ENCODE measurements around the gene SRMS.

Gene SRMS

GRCh38 chr20:63554361-63555278 lies 7.1 kb upstream of the SRMS start:
- TF ChIP-seq, protein P1, sequence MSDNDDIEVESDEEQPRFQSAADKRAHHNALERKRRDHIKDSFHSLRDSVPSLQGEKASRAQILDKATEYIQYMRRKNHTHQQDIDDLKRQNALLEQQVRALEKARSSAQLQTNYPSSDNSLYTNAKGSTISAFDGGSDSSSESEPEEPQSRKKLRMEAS (IDR thresholded peaks at IDR 0.05), result no peak
- TF ChIP-seq RAD21 (IDR thresholded peaks at IDR 0.05; ENCODE audit: low read depth), result no peak
- no peak for TF ChIP-seq ZBTB7A (IDR thresholded peaks at IDR 0.05; ENCODE audit: low read depth)
- TF ChIP-seq REST (IDR thresholded peaks at IDR 0.05; ENCODE audit: low read depth), result no peak
- no peak for TF ChIP-seq NFIC (IDR thresholded peaks at IDR 0.05)
- TF ChIP-seq, protein P2, sequence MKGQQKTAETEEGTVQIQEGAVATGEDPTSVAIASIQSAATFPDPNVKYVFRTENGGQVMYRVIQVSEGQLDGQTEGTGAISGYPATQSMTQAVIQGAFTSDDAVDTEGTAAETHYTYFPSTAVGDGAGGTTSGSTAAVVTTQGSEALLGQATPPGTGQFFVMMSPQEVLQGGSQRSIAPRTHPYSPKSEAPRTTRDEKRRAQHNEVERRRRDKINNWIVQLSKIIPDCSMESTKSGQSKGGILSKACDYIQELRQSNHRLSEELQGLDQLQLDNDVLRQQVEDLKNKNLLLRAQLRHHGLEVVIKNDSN (IDR thresholded peaks at IDR 0.05), result no peak
- TF ChIP-seq EGR1 (IDR thresholded peaks at IDR 0.05), result no peak
- TF ChIP-seq FOXM1 (IDR thresholded peaks at IDR 0.05; ENCODE audit: borderline replicate concordance, low read depth), result no peak
- TF ChIP-seq CEBPB (IDR thresholded peaks at IDR 0.05), result no peak
- TF ChIP-seq EP300 (IDR thresholded peaks at IDR 0.05; ENCODE audit: borderline replicate concordance), result no peak
- TF ChIP-seq CREB1 (IDR thresholded peaks at IDR 0.05; ENCODE audit: low read depth), result no peak
- no peak for TF ChIP-seq TCF12 (IDR thresholded peaks at IDR 0.05; ENCODE audit: low read depth)
- TF ChIP-seq TEAD4 (IDR thresholded peaks at IDR 0.05), result no peak
- TF ChIP-seq YY1 (IDR thresholded peaks at IDR 0.05; ENCODE audit: low read depth), result no peak
- no peak for TF ChIP-seq TAF1 (IDR thresholded peaks at IDR 0.05; ENCODE audit: low read depth)

DNA sequence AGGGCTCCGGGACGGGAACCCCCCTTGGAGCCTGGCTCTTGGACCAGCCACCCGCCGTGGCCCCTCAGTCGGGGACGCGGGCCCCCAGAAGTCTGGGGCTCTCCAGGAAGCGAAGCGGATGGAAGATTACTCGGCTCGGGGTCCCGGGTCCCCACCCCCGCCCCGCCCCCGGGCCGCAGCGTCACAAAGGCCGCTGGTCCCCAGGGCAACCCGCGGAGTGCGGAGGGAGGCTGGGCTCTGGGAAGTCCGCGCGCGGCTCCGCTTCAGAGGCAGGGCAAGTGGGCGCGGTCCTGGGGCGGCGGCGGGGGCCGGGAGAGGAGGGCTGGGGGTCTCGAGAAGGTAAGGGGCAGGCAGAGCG lies 6.4 kb upstream of the SRMS start, which contains the start of gene FNDC11:
Gene FNDC11, plus strand, starts transcription at position 227 of the 358 bp plus-strand sequence. CDS start 1,505 bp downstream, outside the sequence.
- TF ChIP-seq TCF12 (IDR thresholded peaks at IDR 0.05; ENCODE audit: low read depth) (no peak), FOXM1 (IDR thresholded peaks at IDR 0.05; ENCODE audit: borderline replicate concordance, low read depth) (no peak), ZBTB7A (IDR thresholded peaks at IDR 0.05; ENCODE audit: low read depth) (peak; percentile 74; the same call in 1 of the 2 replicates), CREB1 (IDR thresholded peaks at IDR 0.05; ENCODE audit: low read depth) (0 out of 2 replicates have a peak, but pooled peaks have one; percentile 18)

GRCh38 chr20:63553251-63553932 lies 5.8 kb upstream of the SRMS start:
- TF ChIP-seq TCF12 (IDR thresholded peaks at IDR 0.05; ENCODE audit: low read depth), result no peak
- peak; percentile 35; the same call in 1 of the 2 replicates for TF ChIP-seq TAF1 (IDR thresholded peaks at IDR 0.05; ENCODE audit: low read depth)
- TF ChIP-seq FOXM1 (IDR thresholded peaks at IDR 0.05; ENCODE audit: borderline replicate concordance, low read depth), result no peak
- TF ChIP-seq RAD21 (IDR thresholded peaks at IDR 0.05; ENCODE audit: low read depth), result no peak
- TF ChIP-seq TEAD4 (IDR thresholded peaks at IDR 0.05), result no peak
- TF ChIP-seq NFIC (IDR thresholded peaks at IDR 0.05), result no peak

- peak; percentile 8 for TF ChIP-seq RAD21 (IDR thresholded peaks at IDR 0.05; ENCODE audit: low read depth)
- TF ChIP-seq REST (IDR thresholded peaks at IDR 0.05; ENCODE audit: low read depth), result no peak
- peak; percentile 70 for TF ChIP-seq TEAD4 (IDR thresholded peaks at IDR 0.05)
- TF ChIP-seq EP300 (IDR thresholded peaks at IDR 0.05; ENCODE audit: borderline replicate concordance), result peak; percentile 96
- peak; percentile 32 for TF ChIP-seq TAF1 (IDR thresholded peaks at IDR 0.05; ENCODE audit: low read depth)
- TF ChIP-seq EGR1 (IDR thresholded peaks at IDR 0.05), result peak; percentile 92
- no peak for TF ChIP-seq YY1 (IDR thresholded peaks at IDR 0.05; ENCODE audit: low read depth)
- TF ChIP-seq ZBTB7A (IDR thresholded peaks at IDR 0.05; ENCODE audit: low read depth), result peak; percentile 86
- no peak for TF ChIP-seq CREB1 (IDR thresholded peaks at IDR 0.05; ENCODE audit: low read depth)
- peak; percentile 80 for TF ChIP-seq NFIC (IDR thresholded peaks at IDR 0.05)
- peak; percentile 89 for TF ChIP-seq FOXM1 (IDR thresholded peaks at IDR 0.05; ENCODE audit: borderline replicate concordance, low read depth)
- peak; percentile 98 for TF ChIP-seq TCF12 (IDR thresholded peaks at IDR 0.05; ENCODE audit: low read depth)
- TF ChIP-seq, protein P2 (IDR thresholded peaks at IDR 0.05), result peak; percentile 47; the same call in 1 of the 2 replicates
- TF ChIP-seq, protein P1 (IDR thresholded peaks at IDR 0.05), result peak; percentile 63; the same call in 1 of the 2 replicates
- TF ChIP-seq CEBPB (IDR thresholded peaks at IDR 0.05), result peak; percentile 30; the same call in 1 of the 2 replicates
These were observed 5.1 kb upstream of the SRMS start for GRCh38 chr20:63552481-63553249.

All from Ishikawa (cell line).